GM18951 (cell line): ENCODE data around the gene PLXNB2.

Source experiments
- POLR2A ChIP-seq: IDR thresholded peaks from 4 replicates; pipeline ENCODE4 v1.6.1; 2011; ENCODE audit warnings: mild to moderate bottlenecking; ENCODE audit not compliant: insufficient read length, insufficient read depth; ENCODE audit errors: extremely low read depth
- in situ Hi-C: fragments of 300-500 bp; cut with MboI; formaldehyde crosslinking; loops from one replicate; pipeline ENCODE4 v1.12.0; 2022; ENCODE audit warnings: low sequenced_read_pairs, mixed read lengths, inconsistent platforms; ENCODE audit not compliant: unreplicated experiment

The PLXNB2 gene

GRCh38 chr22:50311606-50312351, 4.3 kb upstream of the PLXNB2 start:
- TF ChIP-seq POLR2A, result no peak

DNA sequence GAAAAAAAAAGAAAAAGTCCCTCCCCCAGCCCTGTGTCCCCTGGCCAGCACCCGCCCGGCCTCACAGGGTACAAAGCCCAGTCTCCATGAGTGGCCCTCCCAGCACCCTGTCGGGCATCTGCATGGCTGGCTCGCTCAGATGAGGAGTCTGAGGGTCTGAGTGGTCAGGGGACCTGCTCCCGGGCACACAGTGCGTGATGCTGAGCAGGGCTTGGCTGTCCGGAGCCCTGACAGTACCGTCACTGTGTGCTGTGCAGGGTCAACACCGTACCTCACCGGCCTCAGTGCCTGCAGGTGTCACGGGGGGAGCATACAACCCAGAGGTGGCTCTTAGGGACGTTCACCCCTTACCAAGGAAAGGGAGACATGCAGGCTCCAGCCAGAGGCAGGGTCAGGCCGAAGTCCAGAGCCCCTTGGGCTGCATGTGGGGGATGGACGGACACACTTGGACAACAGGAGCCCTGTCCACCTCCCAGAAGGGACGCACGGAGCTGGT, 3.6 kb upstream of the PLXNB2 start:
- TF ChIP-seq POLR2A, result no peak
- in situ Hi-C loops, result no loop called here

More at GRCh38 chr22:50311606-50312351, 4.3 kb upstream of the PLXNB2 start:
- in situ Hi-C loops, result no loop called here

- in situ Hi-C loops, result no loop called here
- TF ChIP-seq POLR2A, result no peak
Observed at GRCh38 chr22:50310031-50310722, 2.7 kb upstream of the PLXNB2 start.

- in situ Hi-C loops, result no loop called here
- no peak for TF ChIP-seq POLR2A
Observed at GRCh38 chr22:50309601-50309991, 2.1 kb upstream of the PLXNB2 start.

GRCh38 chr22:50308986-50309600, 1.6 kb upstream of the PLXNB2 start:
- in situ Hi-C loops, result no loop called here
- no peak for TF ChIP-seq POLR2A

- in situ Hi-C loops, result no loop called here
- TF ChIP-seq POLR2A, result no peak
Observed at GRCh38 chr22:50308597-50308935, 1.1 kb upstream of the PLXNB2 start.

DNA sequence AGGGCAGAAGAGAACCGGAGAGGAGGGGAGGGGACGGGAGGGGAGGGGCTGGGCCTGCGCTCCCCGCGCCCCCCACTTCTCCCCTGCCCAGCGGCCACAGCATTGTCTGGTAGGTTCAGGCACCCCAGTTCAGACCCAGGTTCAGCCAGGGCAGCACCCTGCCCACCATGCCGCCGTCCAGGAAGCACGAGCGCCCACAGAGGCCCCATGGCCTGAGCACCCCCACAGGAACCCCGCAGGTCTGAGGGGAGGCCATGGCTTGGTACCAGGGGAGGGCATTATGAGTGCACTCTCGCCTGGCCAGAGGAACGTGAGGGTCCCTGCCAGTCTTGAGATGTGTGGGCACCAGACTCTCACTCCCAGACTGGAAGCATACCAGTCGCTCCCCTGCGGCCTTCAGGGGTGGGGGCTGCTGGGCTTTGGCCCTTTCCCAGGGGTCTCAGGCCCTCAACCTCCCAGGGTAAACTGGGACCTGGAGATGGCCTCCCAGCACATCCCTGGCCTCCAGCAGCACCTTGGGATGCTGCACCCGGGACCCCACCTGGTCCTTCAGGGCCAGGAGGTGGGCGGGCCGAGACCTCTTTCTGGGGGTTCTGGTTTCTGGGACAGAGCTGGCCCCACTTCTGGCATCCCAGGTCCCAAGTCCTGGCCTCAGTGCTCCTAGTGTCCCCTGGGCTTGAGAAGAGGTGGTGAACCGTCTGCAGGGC, 597 bp upstream of the PLXNB2 start:
- in situ Hi-C loops, result no loop called here
- no peak for TF ChIP-seq POLR2A

DNA sequence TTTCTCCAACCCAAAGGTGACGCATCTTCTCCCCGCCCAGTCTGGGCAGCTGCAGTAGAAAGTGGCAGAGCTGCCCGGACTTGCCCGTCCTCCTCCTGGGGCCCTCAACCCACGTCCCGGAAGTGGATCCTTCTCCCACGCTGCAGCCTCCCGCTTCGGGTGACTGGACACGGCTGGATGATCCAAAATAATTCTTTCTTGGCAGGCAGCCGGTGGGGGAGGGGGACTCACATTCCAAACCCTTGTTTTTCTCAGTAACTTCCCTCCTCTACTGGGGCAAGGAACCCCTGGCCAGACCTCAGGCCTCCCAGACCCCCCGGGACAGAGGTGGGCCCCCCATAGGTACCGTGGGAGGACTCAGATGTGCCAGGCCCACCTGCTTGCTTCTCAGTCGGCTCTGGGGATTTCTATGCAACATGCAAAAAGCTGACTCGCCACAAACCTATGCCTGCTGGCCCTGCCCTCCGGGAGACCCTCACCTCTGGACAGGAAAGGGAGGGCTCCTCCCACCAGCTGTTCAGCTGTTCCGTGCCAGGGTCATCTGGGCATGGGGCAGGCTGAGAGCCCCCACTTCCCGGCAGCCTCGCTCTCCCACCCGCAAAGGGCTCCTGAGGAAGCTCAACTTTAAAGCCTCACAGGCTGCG, 1.4 kb downstream of the PLXNB2 start:
- peak; percentile 61 for TF ChIP-seq POLR2A
- in situ Hi-C loops, result no loop called here

DNA sequence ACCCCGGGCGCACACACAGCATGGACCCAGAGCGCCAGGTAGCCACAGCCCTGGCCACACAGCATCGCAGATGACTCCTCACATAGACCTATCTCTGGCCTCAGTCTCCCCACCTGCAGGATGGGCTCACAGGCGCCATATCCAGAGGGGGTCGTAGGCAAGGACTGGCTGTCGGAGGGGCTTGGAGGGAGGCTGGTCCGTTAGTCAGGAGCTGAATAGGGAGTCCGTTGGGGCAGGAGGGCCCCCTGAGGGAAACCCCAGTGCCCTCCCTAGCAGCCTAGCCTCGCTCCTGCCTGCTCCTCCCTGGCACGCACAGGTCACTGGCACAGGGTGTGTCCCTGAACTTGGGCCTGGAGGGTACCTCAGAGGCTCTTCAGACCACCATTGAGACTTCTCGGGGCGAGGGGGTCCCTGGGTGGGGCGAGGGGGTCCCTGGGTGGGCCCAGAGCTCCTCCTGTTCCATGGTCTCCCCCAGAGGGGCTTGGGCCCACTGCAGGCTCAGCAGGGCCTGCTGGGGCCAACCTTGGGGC, 2.0 kb downstream of the PLXNB2 start:
- in situ Hi-C loops, result no loop called here
- TF ChIP-seq POLR2A, result no peak

- in situ Hi-C loops, result no loop called here
- peak; percentile 15 for TF ChIP-seq POLR2A
Observed at GRCh38 chr22:50304528-50305392, 2.7 kb downstream of the PLXNB2 start.

GRCh38 chr22:50303848-50304527, 3.5 kb downstream of the PLXNB2 start:
- no peak for TF ChIP-seq POLR2A
- in situ Hi-C loops, result no loop called here
